DMS153 (cell line): Measurements from ENCODE around the gene FNDC1.

Experiments used
- DNase-seq: peaks from one replicate; lab custom pipeline; 2025; lab: John Stamatoyannopoulos, UW

The FNDC1 gene

DNA sequence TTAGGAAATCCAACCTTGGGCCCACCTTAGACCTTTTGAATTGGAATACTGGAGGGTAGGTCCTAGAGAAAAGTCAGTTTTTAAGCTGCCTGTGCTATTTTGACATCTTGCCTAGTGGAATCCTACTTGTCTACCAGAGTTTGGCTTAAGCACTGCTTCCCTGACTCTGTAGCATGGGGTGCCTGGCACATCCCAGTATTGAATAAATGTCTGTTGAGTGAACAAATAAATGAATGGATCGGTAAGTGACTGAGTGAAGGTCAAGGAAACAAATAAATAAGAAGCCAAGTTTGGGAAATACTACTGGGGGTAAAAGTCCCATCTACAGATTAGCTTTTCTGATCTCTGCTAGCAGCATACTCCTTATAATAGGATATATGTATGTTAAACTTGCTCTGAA is 140.5 kb downstream of the FNDC1 start:
- no peak for DNase-seq

DNA sequence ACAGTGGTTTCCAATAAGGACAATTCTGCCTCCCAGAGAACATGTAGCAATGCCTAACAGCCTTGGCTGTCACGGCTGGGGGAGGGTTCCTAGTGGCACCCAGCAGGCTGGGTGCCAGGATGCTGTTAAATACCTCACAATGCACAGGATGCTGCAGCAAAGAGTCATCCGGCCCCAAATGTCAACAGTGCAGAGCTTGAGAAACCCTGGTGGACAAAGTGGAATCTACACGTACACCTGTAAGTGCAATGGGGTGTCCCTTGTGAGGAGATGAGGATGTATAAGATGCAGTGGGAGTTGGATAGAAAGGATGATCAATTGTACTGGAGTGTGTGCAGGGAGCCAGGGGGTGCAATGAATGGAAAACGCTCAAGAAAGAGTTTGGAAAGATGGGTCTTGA is 142.4 kb downstream of the FNDC1 start:
- DNase-seq = no peak

DNA sequence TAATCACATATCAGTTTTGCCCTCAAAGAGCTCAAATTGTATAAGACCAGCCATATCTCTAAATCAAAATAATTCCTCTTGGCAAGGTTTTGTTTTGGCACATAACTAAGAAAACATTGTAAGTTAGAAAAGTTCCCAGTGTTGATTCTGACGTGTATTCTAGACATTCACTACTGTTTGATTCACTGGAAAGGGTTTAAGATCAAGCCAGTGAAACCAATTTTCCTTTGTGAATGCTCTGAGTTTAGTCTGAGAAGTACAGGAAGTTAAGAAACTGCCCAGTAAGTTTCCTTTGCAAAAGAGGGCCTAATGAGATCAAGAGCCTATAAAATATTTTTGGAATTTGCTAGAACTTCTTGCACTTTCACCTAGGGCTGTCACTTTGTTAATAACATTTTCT is 143.0 kb downstream of the FNDC1 start:
- DNase-seq = no peak

DNA sequence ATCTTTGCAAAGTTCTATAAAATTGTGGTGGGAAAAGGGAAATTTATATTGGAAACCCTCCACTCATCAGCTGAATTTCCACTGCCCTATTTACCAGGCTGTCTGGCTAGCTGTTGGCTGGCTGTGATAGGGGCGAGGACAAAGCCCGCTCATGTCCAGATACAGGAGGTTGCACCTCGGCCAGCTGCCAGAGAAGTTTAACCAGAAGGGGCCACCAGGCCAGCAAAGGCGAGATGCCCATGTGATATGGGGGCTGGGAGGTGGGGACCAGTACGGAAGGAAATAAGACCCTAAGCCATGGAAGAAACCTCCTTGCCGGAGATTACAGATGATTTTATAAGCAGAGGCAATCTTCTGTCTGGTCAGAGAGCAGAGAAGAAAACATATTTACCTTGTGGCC is 143.8 kb downstream of the FNDC1 start:
- no peak for DNase-seq

DNA sequence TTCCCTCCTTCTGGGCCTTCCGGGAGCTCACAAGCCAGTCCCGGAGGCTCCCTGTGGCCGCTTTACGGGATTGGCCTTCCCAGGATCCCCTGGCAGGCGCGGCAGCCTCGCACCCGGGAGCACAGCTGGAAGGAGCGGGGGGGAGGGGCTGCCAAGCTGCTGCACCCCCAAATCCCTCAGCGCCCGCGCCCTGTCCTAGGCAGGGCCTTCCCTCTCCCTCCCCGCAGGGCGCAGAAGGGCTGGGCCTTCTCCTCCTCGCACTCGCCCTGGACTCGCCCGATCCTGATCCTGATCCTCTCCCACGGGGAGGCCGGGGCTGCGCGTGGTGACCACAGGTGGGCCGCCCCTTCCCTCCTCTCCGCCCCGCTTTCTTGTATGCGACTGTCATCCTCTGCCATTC is 146.4 kb downstream of the FNDC1 start:
- DNase-seq = no peak

DNA sequence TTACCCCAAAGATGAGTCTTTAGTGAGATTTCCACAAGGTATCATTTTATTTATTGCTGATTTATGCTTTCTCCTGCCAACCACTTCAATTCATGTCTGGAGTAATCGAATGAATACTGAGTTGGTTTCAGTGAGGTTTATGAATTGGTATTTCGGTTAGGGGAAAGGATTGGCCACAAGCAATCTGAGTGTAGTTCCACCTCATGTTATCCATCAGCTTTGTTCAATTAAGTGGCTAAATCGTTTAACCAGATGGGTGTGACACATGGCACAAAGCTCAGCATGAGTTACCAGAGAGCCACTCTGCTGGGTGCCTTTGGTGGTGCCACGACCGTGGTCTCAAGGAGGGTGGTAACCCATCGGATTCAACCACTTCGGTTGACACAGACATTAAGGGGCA is 148.2 kb downstream of the FNDC1 start:
- DNase-seq = no peak

DNA sequence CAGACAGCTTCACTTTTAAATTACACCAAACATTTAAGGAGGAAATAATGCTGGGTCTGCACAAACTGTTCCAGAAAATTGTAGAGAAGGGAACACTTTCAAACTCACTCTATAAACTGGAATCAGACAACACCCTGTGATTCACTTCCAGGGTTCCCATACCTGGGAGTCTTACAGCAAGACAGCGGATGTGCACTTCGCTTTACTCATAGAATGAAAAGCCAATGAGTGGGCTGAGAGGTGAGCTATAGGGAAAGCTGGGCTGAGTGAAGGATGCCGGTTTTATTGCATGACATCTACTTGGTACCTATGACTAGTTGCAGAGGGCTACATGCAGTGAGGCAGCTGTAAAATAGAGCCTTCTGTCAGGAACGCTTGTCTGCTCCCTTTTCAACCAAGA is 152.1 kb downstream of the FNDC1 start:
- DNase-seq = no peak
